ENCODE measurements around the gene KHDRBS2. TPM values are rescaled to one million over a fixed set of nuclear protein-coding genes. Genes with fewer than 3 reads are reported as not detected.

The KHDRBS2 gene
- total and polyA plus RNA-seq, 2 donors (not counting 1 experiment from before 2014, with no cell fraction given): not detected

GRCh38 chr6:62288974-62289373 lies 2.9 kb upstream of the KHDRBS2 start:
- H3K4me3 ChIP-seq (replicated peaks in 1 of 4; ENCODE audit: control extremely low read depth in 1 of 4, insufficient read depth in 1 of 4, low read depth in 3 of 4, low read length in 4 of 4): no peak overlapping the region

GRCh38 chr6:62288562-62288961 lies 2.5 kb upstream of the KHDRBS2 start:
- no peaks in the 10 kb centered on the region for H3K79me2 ChIP-seq (ENCODE audit: control insufficient read depth, insufficient read depth, low read length)
- H3K9ac ChIP-seq (ENCODE audit: insufficient read depth, low read length): no peak overlapping the region
- no peaks in the 10 kb centered on the region for H3K27me3 ChIP-seq (ENCODE audit: control insufficient read depth, insufficient read depth, low read length)
- H3K4me3 ChIP-seq (replicated peaks in 1 of 4; ENCODE audit: control extremely low read depth in 1 of 4, insufficient read depth in 1 of 4, low read depth in 3 of 4, low read length in 4 of 4): no peak overlapping the region
- H3K4me2 ChIP-seq (ENCODE audit: extremely low read depth, insufficient read depth, low read length): no peak overlapping the region
- no peak for DNase-seq (ENCODE audit: low read depth in 2 of 2)
- no peak overlapping the region for H3K27ac ChIP-seq (ENCODE audit: insufficient read depth, low read length)
- no peaks in the 10 kb centered on the region for H3K9me3 ChIP-seq (ENCODE audit: control insufficient read depth, insufficient read depth, low read depth, low read length)
- H3K4me1 ChIP-seq (ENCODE audit: control insufficient read depth, extremely low read depth, insufficient read depth, low read length): no peaks in the 10 kb centered on the region
- H4K20me1 ChIP-seq (ENCODE audit: control insufficient read depth, extremely low read depth, insufficient read depth, low read length): no peaks in the 10 kb centered on the region
- TF ChIP-seq EZH2 (IDR thresholded peaks at IDR 0.05; ENCODE audit: low read length, missing control alignments) (no peak), CTCF (conservative IDR thresholded peaks at IDR 0.05 in 1 of 2, IDR thresholded peaks at IDR 0.05 in 1 of 2; ENCODE audit: low read depth in 1 of 2, low read length in 2 of 2) (no peak)
- H2AFZ ChIP-seq (ENCODE audit: low read length): no peak overlapping the region
- H3K36me3 ChIP-seq (ENCODE audit: control insufficient read depth, insufficient read depth, low read length): no peaks in the 10 kb centered on the region

More at GRCh38 chr6:62288974-62289373, 2.9 kb upstream of the KHDRBS2 start:
- Histone ChIP-seq H3K27me3 (ENCODE audit: control insufficient read depth, insufficient read depth, low read length) (no peaks in the 10 kb centered on the region), H4K20me1 (ENCODE audit: control insufficient read depth, extremely low read depth, insufficient read depth, low read length) (no peaks in the 10 kb centered on the region), H3K27ac (ENCODE audit: insufficient read depth, low read length) (no peak overlapping the region), H2AFZ (ENCODE audit: low read length) (no peak overlapping the region), H3K36me3 (ENCODE audit: control insufficient read depth, insufficient read depth, low read length) (no peaks in the 10 kb centered on the region), H3K79me2 (ENCODE audit: control insufficient read depth, insufficient read depth, low read length) (no peaks in the 10 kb centered on the region), H3K9me3 (ENCODE audit: control insufficient read depth, insufficient read depth, low read depth, low read length) (no peaks in the 10 kb centered on the region), H3K4me2 (ENCODE audit: extremely low read depth, insufficient read depth, low read length) (no peak overlapping the region), H3K9ac (ENCODE audit: insufficient read depth, low read length) (no peak overlapping the region), H3K4me1 (ENCODE audit: control insufficient read depth, extremely low read depth, insufficient read depth, low read length) (no peaks in the 10 kb centered on the region)
- DNase-seq (ENCODE audit: low read depth in 2 of 2): no peak
- TF ChIP-seq CTCF (conservative IDR thresholded peaks at IDR 0.05 in 1 of 2, IDR thresholded peaks at IDR 0.05 in 1 of 2; ENCODE audit: low read depth in 1 of 2, low read length in 2 of 2): no peak

GRCh38 chr6:62286470-62286843 lies 432 bp upstream of the KHDRBS2 start:
- H2AFZ ChIP-seq (ENCODE audit: low read length): no peak overlapping the region
- DNase-seq (ENCODE audit: low read depth in 2 of 2): no peak
- H3K9ac ChIP-seq (ENCODE audit: insufficient read depth, low read length): no peak overlapping the region
- H3K27me3 ChIP-seq (ENCODE audit: control insufficient read depth, insufficient read depth, low read length): no peaks in the 10 kb centered on the region
- H3K79me2 ChIP-seq (ENCODE audit: control insufficient read depth, insufficient read depth, low read length): no peaks in the 10 kb centered on the region
- H4K20me1 ChIP-seq (ENCODE audit: control insufficient read depth, extremely low read depth, insufficient read depth, low read length): no peaks in the 10 kb centered on the region
- no peaks in the 10 kb centered on the region for H3K9me3 ChIP-seq (ENCODE audit: control insufficient read depth, insufficient read depth, low read depth, low read length)
- H3K36me3 ChIP-seq (ENCODE audit: control insufficient read depth, insufficient read depth, low read length): no peaks in the 10 kb centered on the region
- H3K27ac ChIP-seq (ENCODE audit: insufficient read depth, low read length): no peak overlapping the region
- H3K4me2 ChIP-seq (ENCODE audit: extremely low read depth, insufficient read depth, low read length): no peak overlapping the region
- H3K4me3 ChIP-seq (replicated peaks in 1 of 4; ENCODE audit: control extremely low read depth in 1 of 4, insufficient read depth in 1 of 4, low read depth in 3 of 4, low read length in 4 of 4): no peak overlapping the region
- TF ChIP-seq EZH2 (IDR thresholded peaks at IDR 0.05; ENCODE audit: low read length, missing control alignments) (no peak), CTCF (conservative IDR thresholded peaks at IDR 0.05 in 1 of 2, IDR thresholded peaks at IDR 0.05 in 1 of 2; ENCODE audit: low read depth in 1 of 2, low read length in 2 of 2) (no peak)
- no peaks in the 10 kb centered on the region for H3K4me1 ChIP-seq (ENCODE audit: control insufficient read depth, extremely low read depth, insufficient read depth, low read length)

Measured in fibroblast of lung (primary cell).